HL-60/S4 treated with retinoic acid at 250 ng/mL for 4 days and 3 days (cell line): ENCODE data around the gene SLC2A8.

Experiments
- in situ Hi-C: fragments of 300-500 bp; cut with MboI; formaldehyde crosslinking; loops from 2 replicates; pipeline ENCODE4 v1.7.0; 2022; ENCODE audit warnings: low sequenced_read_pairs

The SLC2A8 gene

GRCh38 chr9:127398715-127399400 is 1.9 kb downstream of the SLC2A8 start:
- in situ Hi-C loops: no loop called here

- in situ Hi-C loops: no loop called here
Observed at GRCh38 chr9:127399736-127400269, 2.8 kb downstream of the SLC2A8 start.

- in situ Hi-C loops: no loop called here
Observed at GRCh38 chr9:127402401-127403090, 5.6 kb downstream of the SLC2A8 start.

- in situ Hi-C loops: no loop called here
Observed at GRCh38 chr9:127403507-127404192, 6.7 kb downstream of the SLC2A8 start.

DNA sequence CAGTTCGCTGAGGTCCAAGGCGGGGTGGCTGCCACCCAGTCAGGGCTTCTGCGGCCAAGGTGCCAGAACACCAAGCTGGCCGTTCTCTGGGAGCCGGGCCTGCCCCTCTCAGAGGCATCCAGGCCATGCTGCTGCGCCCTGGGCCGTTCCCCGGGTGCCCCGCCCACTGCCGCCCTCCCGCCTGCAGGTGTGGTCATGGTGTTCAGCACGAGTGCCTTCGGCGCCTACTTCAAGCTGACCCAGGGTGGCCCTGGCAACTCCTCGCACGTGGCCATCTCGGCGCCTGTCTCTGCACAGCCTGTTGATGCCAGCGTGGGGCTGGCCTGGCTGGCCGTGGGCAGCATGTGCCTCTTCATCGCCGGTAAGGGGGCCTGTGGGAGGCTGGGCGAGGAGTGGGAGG is 7.7 kb downstream of the SLC2A8 start:
- in situ Hi-C loops: no loop called here

GRCh38 chr9:127405344-127406125 is 8.6 kb downstream of the SLC2A8 start:
- in situ Hi-C loops: no loop called here

DNA sequence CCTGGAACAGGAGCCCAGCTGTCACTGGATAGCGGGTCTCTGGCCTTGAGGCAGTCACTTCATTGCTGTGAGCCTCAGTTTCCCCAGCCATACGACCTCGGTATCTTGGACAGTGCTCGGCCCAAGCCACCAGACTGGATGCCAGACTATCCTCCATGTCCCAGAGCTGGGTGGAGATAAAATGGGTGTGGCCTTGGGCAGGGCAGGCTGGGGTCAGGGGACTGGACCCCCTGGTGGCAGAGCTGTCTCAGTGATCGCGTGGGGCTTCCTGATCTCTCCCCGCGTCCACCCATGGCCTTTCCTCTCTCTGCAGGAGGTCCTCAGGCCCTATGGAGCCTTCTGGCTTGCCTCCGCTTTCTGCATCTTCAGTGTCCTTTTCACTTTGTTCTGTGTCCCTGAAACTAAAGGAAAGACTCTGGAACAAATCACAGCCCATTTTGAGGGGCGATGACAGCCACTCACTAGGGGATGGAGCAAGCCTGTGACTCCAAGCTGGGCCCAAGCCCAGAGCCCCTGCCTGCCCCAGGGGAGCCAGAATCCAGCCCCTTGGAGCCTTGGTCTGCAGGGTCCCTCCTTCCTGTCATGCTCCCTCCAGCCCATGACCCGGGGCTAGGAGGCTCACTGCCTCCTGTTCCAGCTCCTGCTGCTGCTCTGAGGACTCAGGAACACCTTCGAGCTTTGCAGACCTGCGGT is 10.0 kb downstream of the SLC2A8 start:
- in situ Hi-C loops: no loop called here

- in situ Hi-C loops: no loop called here
Observed at GRCh38 chr9:127407492-127407843, 10.5 kb downstream of the SLC2A8 start.

DNA sequence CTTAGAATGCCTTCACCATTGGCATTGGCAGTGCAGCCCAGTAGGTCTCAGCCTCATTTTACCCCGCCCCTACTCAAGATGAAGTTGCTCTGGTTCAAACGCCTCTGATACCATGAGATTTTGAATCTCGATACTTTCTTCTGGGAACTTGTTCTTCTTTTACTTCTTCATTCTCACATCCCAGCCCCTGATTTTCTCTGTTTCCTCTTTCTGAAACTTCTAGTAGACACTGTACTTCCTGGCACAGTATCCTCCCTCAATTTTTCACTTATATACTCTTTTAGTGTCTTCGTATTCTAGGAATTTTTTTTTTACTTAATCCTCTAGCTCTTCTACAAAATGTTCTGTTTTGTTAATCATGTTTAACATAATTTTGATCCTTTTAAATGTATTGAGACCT is 14.2 kb downstream of the SLC2A8 start:
- in situ Hi-C loops: no loop called here

- in situ Hi-C loops: no loop called here
Observed at GRCh38 chr9:127415141-127415540, 18.2 kb downstream of the SLC2A8 start.

DNA sequence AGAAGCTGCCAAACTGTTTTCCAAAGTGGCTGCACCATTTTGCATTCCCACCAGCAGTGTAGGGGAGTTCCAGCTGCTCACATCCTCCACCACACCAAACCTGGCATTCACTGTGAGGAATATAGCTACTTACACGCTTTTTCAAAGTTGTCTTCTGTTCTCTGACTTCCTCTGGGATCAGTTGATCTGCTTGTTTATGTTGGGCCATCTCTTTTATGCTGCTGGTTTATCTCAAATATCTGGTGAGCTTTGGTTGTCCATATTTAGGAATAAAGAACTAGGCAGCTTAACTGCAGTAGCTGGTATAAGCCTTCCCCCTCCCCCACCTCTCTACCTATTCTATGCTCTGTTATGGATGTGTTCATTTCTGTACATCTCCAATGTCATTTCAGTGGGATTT is 18.7 kb downstream of the SLC2A8 start:
- in situ Hi-C loops: no loop called here

DNA sequence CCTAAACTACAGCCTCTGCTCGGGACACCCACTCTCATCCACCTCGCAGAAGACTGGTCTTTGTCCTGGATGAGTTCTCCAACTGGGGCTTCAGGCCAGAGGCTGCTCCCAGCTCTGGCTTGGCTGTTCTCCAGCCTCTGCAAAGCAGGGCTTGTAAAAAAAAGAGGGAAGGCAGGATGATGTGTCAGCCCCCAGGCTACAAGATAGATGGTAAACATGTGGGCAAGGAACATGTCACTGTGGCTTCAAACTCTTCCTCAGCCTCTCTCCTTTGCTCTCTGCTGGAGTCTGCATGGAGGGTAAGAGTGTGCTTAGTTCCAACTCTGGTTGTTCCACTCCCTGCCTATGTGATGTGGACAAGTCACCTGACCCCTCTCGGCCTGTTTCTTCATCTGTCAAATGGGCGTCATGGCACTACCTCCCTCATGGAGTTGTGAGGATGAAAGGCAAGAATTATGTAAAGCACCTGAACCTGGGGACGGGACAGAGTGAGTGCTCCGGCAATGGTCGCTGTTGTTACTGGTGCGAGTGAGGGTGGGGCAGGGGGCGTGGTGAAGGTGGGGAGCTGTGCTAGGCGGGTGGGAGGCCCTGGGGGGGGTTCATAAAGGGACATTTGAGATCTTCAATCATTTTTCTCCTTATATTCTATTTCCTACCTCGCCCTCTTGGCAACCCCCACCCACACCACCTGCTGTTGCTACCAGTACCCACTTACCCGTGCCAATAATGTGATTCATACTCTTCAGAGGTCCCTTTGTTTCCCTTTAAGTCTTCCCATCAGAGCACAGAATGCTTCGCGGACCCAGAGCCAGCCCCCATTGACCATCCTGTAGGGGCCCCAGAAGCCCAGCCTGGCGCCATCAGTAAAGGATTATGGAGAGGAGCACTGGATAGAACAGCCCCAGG is 20.4 kb downstream of the SLC2A8 start:
- in situ Hi-C loops: no loop called here

- in situ Hi-C loops: no loop called here
Observed at GRCh38 chr9:127418037-127418471, 21.1 kb downstream of the SLC2A8 start.

GRCh38 chr9:127419348-127419747 is 22.4 kb downstream of the SLC2A8 start:
- in situ Hi-C loops: no loop called here

DNA sequence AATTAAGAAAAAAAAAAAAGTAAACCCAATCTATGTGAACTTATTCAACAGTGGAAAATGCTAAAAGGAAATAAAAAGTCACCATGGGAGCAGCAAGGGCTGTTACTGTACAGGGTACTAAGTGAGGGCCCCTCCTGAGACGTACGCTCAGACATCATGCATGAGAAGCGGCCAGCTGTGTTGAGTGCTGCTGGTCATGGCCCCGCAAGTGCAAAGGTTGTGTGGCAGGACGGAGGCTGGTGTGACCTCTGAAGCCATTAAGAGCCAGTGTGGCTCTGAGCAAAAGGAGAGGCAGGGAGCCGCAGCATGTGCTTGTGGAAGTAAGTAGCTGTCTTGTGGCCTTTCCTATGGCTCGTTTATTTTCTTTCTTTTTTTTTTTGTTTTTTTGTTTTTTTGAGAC is 24.1 kb downstream of the SLC2A8 start:
- in situ Hi-C loops: no loop called here

GRCh38 chr9:127422133-127422782 is 25.3 kb downstream of the SLC2A8 start:
- in situ Hi-C loops: no loop called here

DNA sequence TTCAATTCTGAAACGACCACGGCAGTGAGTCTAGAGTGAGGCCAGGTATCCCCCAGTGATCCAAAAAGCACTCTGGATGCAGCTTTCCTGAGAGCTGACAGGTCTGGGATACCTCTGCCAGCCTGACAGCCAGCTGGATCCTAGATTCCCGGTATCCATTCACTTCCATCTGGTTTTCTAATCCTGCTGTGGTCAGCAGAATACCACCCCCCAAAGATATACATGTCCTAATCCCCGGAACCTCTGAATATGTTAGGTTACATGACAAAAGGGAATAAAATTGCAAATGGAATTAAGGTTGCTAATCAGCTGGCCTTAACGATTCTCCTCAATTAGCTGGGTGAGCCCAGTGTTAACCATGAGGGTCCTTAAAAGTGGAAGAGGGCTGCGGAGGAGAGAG is 25.8 kb downstream of the SLC2A8 start:
- in situ Hi-C loops: no loop called here

GRCh38 chr9:127423476-127423933 is 26.5 kb downstream of the SLC2A8 start:
- in situ Hi-C loops: no loop called here
